22Rv1 (cell line): ENCODE measurements around the gene CNGB1.
"Not testable (repeated sequence)": the region's sequence is repeated elsewhere in the genome, so short reads cannot be mapped to it uniquely, and the experiment has no call there.

Source experiments
- ZFX ChIP-seq: fragments of 450-650 bp; IDR thresholded peaks from 2 replicates; pipeline ENCODE4 v1.6.1; 2017; ENCODE audit warnings: antibody characterized with exemption, borderline replicate concordance
- TF ChIP-seq, protein P1 (sequence below): fragments of 450-650 bp; IDR thresholded peaks from 2 replicates; pipeline ENCODE4 v1.5.1; 2017; ENCODE audit warnings: mild to moderate bottlenecking

DNA sequence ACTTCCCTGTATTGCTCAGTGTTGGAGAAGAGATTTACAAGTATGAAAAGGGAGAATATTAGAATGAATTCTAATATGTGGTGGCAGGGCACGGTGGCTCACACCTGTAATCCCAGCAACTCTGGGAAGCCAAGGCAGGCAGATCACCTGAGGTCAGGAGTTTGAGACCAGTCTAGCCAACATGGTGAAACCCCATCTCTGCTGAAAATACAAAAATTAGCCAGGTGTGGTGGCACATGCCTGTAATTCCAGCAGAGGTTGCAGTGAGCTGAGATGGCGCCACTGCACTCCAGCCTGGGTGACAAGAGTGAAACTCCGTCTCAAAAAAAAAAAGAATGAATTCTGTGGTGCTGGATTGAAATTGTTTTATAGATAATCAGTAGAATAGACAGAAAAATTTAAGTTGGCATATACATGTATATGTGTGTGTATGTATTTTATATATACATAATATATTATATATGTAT, 75.8 kb downstream of the CNGB1 start:
- TF ChIP-seq, protein P1, sequence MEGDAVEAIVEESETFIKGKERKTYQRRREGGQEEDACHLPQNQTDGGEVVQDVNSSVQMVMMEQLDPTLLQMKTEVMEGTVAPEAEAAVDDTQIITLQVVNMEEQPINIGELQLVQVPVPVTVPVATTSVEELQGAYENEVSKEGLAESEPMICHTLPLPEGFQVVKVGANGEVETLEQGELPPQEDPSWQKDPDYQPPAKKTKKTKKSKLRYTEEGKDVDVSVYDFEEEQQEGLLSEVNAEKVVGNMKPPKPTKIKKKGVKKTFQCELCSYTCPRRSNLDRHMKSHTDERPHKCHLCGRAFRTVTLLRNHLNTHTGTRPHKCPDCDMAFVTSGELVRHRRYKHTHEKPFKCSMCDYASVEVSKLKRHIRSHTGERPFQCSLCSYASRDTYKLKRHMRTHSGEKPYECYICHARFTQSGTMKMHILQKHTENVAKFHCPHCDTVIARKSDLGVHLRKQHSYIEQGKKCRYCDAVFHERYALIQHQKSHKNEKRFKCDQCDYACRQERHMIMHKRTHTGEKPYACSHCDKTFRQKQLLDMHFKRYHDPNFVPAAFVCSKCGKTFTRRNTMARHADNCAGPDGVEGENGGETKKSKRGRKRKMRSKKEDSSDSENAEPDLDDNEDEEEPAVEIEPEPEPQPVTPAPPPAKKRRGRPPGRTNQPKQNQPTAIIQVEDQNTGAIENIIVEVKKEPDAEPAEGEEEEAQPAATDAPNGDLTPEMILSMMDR = not testable (repeated sequence)
- TF ChIP-seq ZFX = not testable (repeated sequence)
